Esophagus squamous epithelium (tissue), 5 donors: ENCODE measurements around the gene LYL1. TPM values are rescaled to one million over a fixed set of nuclear protein-coding genes. Genes with fewer than 3 reads are reported as not detected.

Experiments
- DNase-seq: peaks from one replicate; lab custom pipeline; 2025; lab: John Stamatoyannopoulos, UW
- H3K27ac ChIP-seq, 4 donors: fragments of 200-600 bp; sonication (generic); one replicate each; pipeline ENCODE4 v1.5.1; 2016 to 2019; ENCODE audit warnings: mild to moderate bottlenecking in 1 of 4
- H3K27me3 ChIP-seq, 4 donors: fragments of 200-600 bp; sonication (generic); 1 replicate in 3 of 4; 2 replicates in 1 of 4; pipeline versions ENCODE4 v1.5.1 to v1.6.0; 2017 to 2021; ENCODE audit warnings: antibody characterized with exemption in 1 of 4
- H3K36me3 ChIP-seq, 3 donors: fragments of 200-600 bp; sonication (generic); one replicate each; pipeline ENCODE4 v1.5.1; 2016 to 2019
- H3K4me1 ChIP-seq, 3 donors: fragments of 200-600 bp; sonication (generic); one replicate each; pipeline ENCODE4 v1.5.1; 2017 to 2019
- H3K4me3 ChIP-seq, 4 donors: fragments of 200-600 bp; sonication (generic); 1 replicate in 3 of 4; 2 replicates in 1 of 4; pipeline ENCODE4 v1.5.1; 2016 to 2019; ENCODE audit warnings: mild to moderate bottlenecking in 2 of 4, moderate library complexity in 1 of 4
- H3K9me3 ChIP-seq, 3 donors: fragments of 200-600 bp; sonication (generic); one replicate each; pipeline ENCODE4 v1.5.1; 2016 to 2019
- CTCF ChIP-seq, 6 experiments: fragments of 450-650 bp in 4 of 6; fragments of 200-600 bp in 2 of 6; sonication (generic) in 2 of 6; IDR thresholded peaks; one replicate each; pipeline ENCODE4 v1.5.1; 2016 to 2019; ENCODE audit warnings: antibody characterized with exemption in 6 of 6, mild to moderate bottlenecking in 4 of 6, moderate library complexity in 4 of 6
- POLR2A ChIP-seq, 4 donors: fragments of 450-650 bp; IDR thresholded peaks; one replicate each; pipeline ENCODE4 v1.6.1; 2017; ENCODE audit warnings: antibody characterized with exemption in 4 of 4, mild to moderate bottlenecking in 4 of 4, moderate library complexity in 3 of 4
- WGBS, 2 donors: methylation state at CpG; one replicate each; pipeline ENCODE4 v1.1.5; 2018; 5-methylcytosine and 5-hydroxymethylcytosine counted together
- intact Hi-C: fragments of 100-400 bp; cut with DNase I; formaldehyde crosslinking; loops from one replicate; pipeline ENCODE4 v1.15.0; 2022
- total RNA-seq, 4 donors: library from RNA; depleted of rRNA; stranded (reverse); fragments of >200 nt; gene quantifications; one replicate each; pipeline ENCODE4 v1.1.0, GENCODE V29; 2016
- donor health status: DM: yes; HTN: yes; CAD: no.

The LYL1 gene
- total RNA-seq, 4 donors from 2014 or later, result 2.1 to 13.0 (median 3.9) TPM

DNA sequence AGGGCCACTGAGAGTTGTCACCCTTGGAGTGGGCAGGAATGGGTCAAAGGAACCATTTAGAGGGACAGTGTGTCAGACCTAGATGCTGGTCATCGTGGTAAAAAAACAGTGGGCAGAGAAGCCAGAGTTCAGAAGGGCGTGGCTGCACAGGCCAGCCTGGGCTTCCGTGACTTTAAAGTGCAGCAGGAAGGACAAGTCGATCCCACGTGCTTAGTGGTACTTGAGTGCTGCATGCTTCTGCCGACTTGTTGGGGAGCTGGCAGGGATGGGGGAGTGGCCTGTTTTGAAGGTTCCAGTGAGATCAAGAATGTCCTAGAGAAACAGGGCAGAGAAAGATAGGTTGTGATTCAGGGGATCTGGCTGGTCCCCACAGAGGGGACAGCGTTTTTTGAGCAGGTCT, 17.0 kb downstream of the LYL1 start:
- no peak for DNase-seq
- WGBS, 2 donors, result 0 to 43% methylated on average over 1 to 7 of the region's 7 CpGs
- Histone ChIP-seq H3K27ac (peak overlapping the region in 2 of 4 donors; percentile 42 to 44), H3K27me3 (no peaks in the 10 kb centered on the region), H3K4me3 (no peak overlapping the region), H3K9me3 (no peaks in the 10 kb centered on the region), H3K4me1 (peaks cover 0 to 55% (median 7%) of the 10 kb centered on the region in 3 donors), H3K36me3 (peaks cover 0 to 100% (median 25%) of the 10 kb centered on the region in 3 donors)
- TF ChIP-seq POLR2A (IDR thresholded peaks at IDR 0.05) (no peak), CTCF (IDR thresholded peaks at IDR 0.05) (no peak)
- intact Hi-C loops, result no loop called here

- intact Hi-C loops, result no loop called here
- Histone ChIP-seq H3K36me3 (peaks cover 5 to 100% (median 25%) of the 10 kb centered on the region in 3 donors), H3K27me3 (no peaks in the 10 kb centered on the region), H3K4me3 (no peak overlapping the region), H3K9me3 (no peaks in the 10 kb centered on the region), H3K4me1 (peaks cover 10 to 52% (median 17%) of the 10 kb centered on the region in 3 donors), H3K27ac (peak overlapping the region in 2 of 4 donors; percentile 9 to 59)
- TF ChIP-seq POLR2A (IDR thresholded peaks at IDR 0.05), result no peak
- TF ChIP-seq CTCF (IDR thresholded peaks at IDR 0.05), result no peak
- DNase-seq, result no peak
- 83% methylated on average over 3 of the region's 9 CpGs; no CpG with 5 or more reads in 1 of the 2 donors for WGBS, 2 donors
These were observed 19.0 kb downstream of the LYL1 start for GRCh38 chr19:13083627-13084026.

DNA sequence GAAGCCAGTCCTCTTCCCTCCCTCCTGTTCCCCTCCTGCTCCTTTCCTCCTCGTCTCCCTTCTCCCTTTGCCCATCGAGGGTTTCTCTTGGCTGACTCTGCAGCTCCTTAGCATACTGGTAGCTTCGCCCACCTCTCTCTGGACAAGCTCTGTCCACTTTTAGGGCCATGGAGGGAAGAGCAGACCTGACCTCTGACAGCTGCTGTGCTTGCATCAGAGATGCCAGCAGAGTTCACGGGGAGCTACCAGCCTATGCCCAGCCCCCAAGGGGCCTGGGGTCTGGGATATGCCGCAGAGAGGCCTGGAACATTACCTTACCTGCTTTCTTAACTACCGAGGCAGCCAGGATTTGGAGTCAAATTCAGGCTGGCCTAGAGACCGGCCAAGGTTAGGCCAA, 19.7 kb downstream of the LYL1 start:
- Histone ChIP-seq H3K27me3 (no peaks in the 10 kb centered on the region), H3K4me1 (peaks cover 16 to 58% (median 23%) of the 10 kb centered on the region in 3 donors), H3K27ac (peak overlapping the region in 3 of 4 donors; percentile 52 to 61 (median 59)), H3K9me3 (no peaks in the 10 kb centered on the region), H3K36me3 (peaks cover 11 to 100% (median 25%) of the 10 kb centered on the region in 3 donors), H3K4me3 (no peak overlapping the region)
- TF ChIP-seq POLR2A (IDR thresholded peaks at IDR 0.05) (no peak), CTCF (IDR thresholded peaks at IDR 0.05) (no peak)
- intact Hi-C loops, result no loop called here
- no peak for DNase-seq
- 50 to 63% methylated on average over 3 of the region's 7 CpGs for WGBS, 2 donors

DNA sequence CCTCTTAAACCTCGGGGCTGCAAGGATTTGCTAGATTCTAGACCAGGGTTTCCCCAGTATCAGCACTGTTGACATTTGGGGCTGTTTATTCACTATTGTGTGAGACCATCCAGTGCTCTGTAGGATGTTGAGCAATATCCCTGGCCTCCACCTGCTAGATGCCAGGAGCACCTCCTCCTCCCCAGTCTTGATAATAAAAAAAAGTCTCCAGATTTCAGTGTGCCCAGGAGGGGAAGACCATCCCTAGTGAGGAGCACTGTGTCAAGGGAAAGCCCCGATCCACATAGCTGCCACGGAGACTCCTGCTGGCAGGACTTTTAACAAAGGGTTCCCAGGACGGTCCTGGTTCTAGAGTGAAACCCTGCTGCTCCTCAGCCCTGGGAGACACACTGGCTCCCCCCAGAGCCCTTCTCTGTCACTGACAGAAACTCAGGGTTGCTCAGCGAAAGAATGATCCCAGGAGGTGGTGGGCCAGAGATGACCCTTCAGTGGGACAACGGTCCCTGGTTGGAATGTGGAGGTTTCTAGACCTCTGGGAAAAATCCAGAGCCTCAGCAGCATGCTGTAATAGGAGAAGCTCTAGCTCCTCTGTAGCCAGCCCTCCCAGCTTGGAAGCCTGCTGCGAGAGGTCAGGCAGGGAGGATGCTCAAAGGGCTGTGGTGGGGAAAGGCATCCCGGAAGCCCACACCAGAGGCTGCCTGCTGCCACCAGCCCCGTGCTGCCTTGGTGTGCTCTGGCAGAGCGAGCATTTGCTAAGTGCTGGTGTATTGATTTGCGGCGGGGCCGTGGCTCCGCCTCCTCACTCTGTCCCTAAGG, 20.3 kb downstream of the LYL1 start:
- Histone ChIP-seq H3K4me3 (no peak overlapping the region), H3K9me3 (no peaks in the 10 kb centered on the region), H3K4me1 (peaks cover 19 to 64% (median 29%) of the 10 kb centered on the region in 3 donors), H3K27ac (peak overlapping the region in 3 of 4 donors; percentile 52 to 61 (median 59)), H3K36me3 (peaks cover 15 to 100% (median 21%) of the 10 kb centered on the region in 3 donors), H3K27me3 (no peaks in the 10 kb centered on the region)
- intact Hi-C loops, result no loop called here
- TF ChIP-seq POLR2A (IDR thresholded peaks at IDR 0.05), result no peak
- peak in 1 of 6 experiments; percentile 17 for TF ChIP-seq CTCF (IDR thresholded peaks at IDR 0.05)
- DNase-seq, result no peak
- 61 to 78% methylated on average over 8 to 12 of the region's 14 CpGs for WGBS, 2 donors

- H3K27ac ChIP-seq, result peak overlapping the region; percentile 43 to 83 (median 74)
- peaks cover 19 to 97% (median 25%) of the 10 kb centered on the region in 3 donors for H3K36me3 ChIP-seq
- no peaks in the 10 kb centered on the region for H3K9me3 ChIP-seq
- H3K4me3 ChIP-seq, result no peak overlapping the region
- H3K4me1 ChIP-seq, result peaks cover 24 to 77% (median 36%) of the 10 kb centered on the region in 3 donors
- intact Hi-C loops, result no loop called here
- TF ChIP-seq POLR2A (IDR thresholded peaks at IDR 0.05) (no peak), CTCF (IDR thresholded peaks at IDR 0.05) (no peak)
- no peaks in the 10 kb centered on the region for H3K27me3 ChIP-seq
- no peak for DNase-seq
- 44 to 69% methylated on average over 3 to 10 of the region's 16 CpGs for WGBS, 2 donors
These were observed 23.1 kb downstream of the LYL1 start for GRCh38 chr19:13079542-13079986.
